Upper lobe of left lung (tissue), 4 donors: ENCODE measurements around the gene KRT80.

Experiments
- POLR2A ChIP-seq, 4 donors: fragments of 450-650 bp; IDR thresholded peaks; one replicate each; pipeline ENCODE4 v1.5.1; 2016 to 2017; ENCODE audit warnings: antibody characterized with exemption in 4 of 4, mild to moderate bottlenecking in 2 of 4
- TF ChIP-seq, protein P1 (sequence below), 6 experiments: fragments of 450-650 bp in 4 of 6; fragments of 200-600 bp in 2 of 6; sonication (generic) in 2 of 6; IDR thresholded peaks; one replicate each; pipeline ENCODE4 v1.5.1; 2016 to 2019; ENCODE audit warnings: antibody characterized with exemption in 6 of 6

DNA sequence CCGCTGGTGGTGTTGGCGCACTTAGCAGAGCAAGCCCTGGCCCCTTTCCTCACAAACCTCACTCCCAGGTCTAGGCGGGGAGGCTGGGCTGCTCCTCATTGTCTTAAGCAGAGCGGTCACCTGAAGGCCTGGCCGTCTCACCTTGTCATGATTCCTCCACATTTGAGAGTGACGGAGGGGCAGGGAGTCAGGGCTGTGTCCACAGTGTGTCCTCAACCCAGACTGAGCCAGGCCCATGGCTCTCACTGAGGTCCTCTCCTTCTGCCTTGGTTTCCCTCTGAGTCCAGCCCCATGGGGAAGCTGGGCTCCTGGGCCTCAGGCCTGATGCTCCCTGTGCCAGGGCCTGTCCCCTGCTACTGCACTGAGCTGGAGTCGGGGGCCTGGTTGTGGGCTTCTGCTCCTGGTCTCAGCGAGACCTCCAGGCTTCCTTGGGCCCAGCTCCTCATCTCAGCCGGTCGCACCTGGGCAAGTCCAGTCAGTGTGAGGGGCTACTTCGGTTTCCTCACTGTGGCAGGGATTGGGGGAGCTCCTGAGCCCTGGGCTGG lies 44.9 kb downstream of the KRT80 start:
- TF ChIP-seq, protein P1, sequence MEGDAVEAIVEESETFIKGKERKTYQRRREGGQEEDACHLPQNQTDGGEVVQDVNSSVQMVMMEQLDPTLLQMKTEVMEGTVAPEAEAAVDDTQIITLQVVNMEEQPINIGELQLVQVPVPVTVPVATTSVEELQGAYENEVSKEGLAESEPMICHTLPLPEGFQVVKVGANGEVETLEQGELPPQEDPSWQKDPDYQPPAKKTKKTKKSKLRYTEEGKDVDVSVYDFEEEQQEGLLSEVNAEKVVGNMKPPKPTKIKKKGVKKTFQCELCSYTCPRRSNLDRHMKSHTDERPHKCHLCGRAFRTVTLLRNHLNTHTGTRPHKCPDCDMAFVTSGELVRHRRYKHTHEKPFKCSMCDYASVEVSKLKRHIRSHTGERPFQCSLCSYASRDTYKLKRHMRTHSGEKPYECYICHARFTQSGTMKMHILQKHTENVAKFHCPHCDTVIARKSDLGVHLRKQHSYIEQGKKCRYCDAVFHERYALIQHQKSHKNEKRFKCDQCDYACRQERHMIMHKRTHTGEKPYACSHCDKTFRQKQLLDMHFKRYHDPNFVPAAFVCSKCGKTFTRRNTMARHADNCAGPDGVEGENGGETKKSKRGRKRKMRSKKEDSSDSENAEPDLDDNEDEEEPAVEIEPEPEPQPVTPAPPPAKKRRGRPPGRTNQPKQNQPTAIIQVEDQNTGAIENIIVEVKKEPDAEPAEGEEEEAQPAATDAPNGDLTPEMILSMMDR (IDR thresholded peaks at IDR 0.05) = no peak
- no peak for TF ChIP-seq POLR2A (IDR thresholded peaks at IDR 0.05)
